NCI-H2227 (cell line): ENCODE measurements around the gene ONECUT3.
"Not testable (repeated sequence)": the region's sequence is repeated elsewhere in the genome, so short reads cannot be mapped to it uniquely, and the experiment has no call there.

Source experiments
- DNase-seq: peaks from one replicate; lab custom pipeline; 2025; ENCODE audit not compliant: unreplicated experiment; lab: John Stamatoyannopoulos, UW

ONECUT3 gene

DNA sequence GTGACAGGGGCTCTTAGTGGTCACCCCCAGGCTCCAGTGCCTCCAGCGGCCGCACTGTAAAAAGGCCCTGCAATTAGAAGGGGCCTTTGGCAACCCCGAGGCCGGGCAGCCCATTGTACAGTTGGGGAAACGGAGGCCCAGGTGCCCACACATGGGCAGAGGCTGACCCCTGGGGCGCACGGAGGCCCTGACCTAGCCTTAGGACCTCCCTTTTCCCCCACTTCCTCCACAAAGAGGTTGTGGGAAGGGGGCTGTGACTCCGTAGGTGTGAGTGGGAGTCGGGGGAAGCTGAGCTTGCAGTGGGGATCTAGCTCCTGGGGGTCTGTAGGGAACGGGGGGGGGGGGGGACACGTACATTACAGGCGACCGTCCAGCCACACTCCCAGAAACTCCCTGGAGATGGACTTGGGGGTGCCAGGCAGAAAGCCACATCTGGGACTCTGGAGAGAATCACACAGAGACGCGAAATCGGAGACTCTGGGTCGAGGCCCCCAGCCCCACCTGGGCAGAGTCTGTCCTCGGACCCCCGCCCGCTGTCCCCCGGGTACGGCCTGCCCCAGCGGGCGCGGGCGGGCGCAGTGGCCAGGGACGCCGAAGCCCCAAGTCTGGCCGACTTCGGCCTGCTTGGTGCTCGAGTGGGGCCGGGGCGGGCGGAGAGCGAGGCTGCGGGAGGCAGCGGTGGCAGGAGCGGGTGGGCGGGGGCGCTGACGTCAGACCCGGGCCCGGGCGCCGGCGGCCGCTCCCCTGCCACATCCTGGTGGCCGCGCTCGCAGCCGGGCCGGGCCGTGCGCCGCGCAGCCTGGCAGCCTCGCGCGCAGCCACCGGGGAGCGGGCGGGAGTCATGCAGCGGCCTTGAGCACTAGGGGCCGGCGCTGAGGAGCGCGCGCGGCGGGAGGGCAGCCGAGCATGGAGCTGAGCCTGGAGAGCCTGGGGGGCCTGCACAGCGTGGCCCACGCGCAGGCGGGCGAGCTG lies at the start of gene ONECUT3:
Gene ONECUT3, plus strand, starts transcription at position 750 of the 972 bp plus-strand sequence. Its CDS starts 157 bp downstream, at position 907.
- DNase-seq, result peak; percentile 38

DNA sequence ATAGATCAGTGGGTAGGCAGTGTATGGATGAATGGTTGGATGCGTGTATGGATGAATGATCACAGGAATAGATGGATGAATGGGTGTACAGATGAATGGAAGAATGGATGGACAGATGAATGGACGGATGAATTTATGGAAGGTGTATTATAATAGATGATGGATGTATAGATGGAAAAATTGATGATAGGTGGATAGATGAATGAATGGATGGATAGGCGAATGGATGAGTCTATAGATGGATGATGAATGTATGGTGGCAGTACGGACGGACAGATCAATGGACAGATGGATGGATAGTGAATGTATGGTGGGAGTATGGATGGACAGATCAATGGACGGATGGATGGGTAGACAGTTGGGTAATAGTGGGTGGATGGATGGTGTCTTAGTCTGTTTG lies 49.0 kb upstream of the ONECUT3 start:
- DNase-seq, result no peak

DNA sequence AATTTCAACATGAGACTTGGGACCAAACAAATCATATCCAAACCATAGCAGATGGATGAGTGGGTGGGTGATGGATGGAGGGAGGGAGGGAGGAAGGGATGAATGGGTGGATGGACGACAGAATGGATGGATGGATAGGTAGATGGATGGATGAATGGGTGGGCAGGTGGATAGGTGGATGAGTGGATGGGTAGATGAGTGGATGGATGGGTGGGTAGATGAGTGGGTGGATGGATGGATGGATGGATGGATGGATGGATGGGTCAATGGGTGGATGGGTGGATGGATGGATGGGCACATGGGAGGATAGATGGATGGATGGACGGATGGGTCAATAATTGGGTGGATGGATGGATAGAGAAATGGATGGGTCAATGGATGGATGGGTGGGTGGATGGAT lies 47.9 kb upstream of the ONECUT3 start:
- no peak for DNase-seq

DNA sequence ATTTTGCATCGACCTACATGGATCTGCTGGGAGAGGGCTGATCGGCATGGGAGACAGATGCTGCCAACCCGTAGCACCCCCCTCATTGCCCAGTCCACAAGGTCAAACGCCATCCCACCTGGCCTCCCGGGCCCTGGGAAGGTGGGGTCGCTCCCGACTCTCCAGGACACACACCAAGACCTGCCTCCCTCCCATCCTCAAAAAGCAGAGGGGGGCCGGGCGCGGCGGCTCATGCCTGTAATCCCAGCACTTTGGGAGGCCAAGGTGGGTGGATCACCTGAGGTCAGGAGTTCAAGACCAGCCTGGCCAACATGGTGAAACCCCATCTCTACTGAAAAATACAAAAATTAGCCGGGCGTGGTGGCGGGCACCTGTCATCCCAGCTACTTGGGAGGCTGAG lies 46.7 kb upstream of the ONECUT3 start:
- not testable (repeated sequence) for DNase-seq

DNA sequence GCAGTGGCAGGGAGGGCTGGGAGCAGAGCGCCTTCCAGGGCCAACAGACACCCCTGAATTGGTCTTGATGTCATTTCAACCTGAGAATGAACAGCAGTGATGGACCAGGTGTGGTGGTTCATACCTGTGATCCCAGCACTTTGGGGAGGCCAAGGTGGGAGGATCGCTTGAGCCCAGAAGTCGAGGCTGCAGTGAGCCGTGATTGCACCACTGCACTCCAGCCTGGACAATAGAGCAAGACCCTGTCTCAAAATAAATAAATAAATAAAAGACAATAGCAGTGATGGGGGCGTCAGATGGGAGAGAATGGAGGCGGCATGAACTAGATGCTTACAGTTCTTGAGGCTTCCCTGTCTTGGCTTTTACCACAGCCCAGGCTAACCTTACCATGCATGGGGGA lies 46.1 kb upstream of the ONECUT3 start:
- no peak for DNase-seq

DNA sequence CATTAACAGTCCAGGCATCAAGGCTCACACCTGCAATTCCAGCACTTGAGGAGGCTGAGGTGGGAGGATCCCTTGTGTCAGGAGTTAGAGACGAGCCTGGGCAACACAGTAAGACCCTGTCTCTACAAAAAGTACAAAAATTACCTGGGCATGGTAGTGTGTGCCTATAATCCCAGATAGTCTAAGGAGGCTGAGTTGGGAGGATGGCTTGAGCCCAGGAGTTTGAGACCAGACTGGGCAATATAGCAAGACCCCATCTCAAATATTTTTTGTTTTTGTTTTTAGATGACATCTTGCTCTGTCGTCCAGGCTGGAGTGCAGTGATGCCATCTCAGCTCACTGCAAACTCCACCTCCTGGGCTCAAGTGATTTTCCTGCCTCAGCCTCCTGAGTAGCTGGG lies 40.1 kb upstream of the ONECUT3 start:
- DNase-seq, result no peak

DNA sequence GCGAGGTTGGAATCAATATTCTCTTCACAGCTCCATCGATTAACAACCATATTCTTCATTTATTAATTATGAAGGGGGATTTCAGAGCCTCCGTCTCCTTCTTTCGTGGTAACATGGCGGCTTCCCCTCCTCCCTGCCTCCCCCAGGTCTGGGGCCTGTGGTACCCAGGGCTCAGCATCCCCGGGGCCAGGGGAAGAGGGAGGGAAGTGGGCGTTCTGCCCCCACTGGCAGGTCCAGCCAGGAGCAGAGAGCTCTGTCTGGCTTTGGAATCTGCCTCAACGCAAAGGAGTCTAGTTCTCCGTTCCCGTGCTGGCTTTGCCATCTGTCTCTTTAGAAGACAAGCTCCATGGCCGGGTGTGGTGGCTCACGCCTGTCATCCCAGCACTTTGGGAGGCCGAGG lies 37.8 kb upstream of the ONECUT3 start:
- peak; percentile 15 for DNase-seq

DNA sequence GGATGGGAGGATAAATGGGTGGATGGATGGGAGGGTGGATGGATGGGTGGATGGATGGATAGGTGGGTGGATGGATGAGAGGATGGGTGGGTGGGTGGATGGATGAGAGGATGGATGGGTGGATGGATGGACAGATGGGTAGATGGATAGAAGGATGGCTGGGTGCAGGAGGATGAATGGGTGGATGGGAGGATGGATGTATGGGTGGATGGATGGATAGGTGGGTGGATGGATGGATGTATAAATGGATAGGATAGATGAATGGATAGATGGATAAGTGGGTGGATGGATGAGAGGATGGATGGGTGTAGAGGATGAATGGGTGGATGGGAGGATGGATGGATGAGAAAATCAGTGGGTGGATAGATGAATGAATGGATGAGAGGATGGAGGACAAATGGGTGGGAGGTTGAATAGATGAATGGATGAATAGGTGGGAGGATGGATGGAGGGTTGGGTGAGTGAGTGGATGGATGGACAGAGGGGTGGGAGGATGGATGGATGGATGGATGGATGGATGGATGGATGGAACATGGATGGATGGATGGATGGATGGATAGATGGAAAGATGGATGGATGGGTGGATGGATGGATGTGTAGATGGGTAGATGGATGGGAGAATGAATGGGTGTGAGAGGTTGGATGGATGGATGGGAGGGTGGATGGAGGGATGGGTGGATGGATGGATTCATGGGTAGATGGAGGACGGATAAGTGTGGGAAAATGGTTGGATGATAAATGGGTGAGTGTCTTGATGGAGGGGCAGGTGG lies 35.9 kb upstream of the ONECUT3 start:
- DNase-seq, result no peak

DNA sequence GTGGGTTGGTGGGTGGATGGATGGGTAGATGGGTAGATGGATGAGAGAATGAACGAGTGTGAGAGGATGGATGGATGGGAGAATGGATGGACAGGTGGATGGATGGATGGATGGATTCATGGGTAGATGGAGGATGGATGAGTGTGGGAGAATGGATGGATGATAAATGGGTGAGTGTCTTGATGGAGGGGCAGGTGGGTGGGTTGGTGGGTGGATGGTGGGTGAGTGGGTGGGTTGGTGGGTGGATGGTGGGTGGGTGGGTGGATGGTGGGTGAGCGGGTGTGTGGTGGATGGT lies 35.4 kb upstream of the ONECUT3 start:
- DNase-seq, result no peak

DNA sequence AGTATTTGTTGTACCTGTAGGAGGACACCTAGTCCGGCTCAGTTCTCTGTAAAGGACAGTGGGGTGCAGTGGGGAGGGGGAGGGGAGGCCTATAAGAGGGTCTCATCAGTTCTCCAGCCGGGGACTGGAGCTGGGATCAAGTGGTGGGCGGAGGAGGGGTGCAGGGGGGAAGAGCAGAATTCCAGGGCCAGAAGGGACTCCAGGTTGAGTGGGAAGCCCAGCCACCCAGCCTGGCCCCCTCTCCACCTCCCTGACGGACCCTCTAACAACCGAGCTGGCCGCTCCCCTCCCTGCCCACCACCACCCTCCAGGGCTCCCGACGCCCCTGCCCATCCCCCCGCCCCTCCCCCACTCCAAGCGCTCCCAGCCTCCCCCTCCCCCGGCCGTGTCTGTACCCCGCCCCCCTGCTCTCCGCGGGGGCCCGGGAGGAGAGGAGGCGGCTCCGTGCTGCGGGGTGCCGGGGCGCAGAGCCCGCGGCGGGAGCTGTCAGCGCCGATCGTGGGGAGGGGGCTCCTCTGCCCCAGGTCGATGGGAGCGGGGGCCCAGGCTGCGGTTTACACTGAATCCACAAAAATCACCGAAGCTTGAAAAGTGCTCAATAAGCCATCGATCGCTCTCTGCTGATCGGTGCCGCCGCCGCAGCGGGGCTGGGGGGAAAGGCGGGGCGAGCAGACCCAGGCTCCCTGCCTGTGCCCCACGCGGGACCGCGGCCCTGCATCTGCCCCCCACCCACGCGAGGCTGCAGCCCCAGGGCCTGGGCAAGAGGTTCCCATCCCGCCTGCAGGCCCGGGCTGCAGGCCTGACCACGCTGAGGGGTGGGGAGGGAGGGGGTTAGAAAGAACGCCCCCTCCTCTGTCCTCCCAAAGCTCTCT lies 34.6 kb upstream of the ONECUT3 start:
- no peak for DNase-seq

DNA sequence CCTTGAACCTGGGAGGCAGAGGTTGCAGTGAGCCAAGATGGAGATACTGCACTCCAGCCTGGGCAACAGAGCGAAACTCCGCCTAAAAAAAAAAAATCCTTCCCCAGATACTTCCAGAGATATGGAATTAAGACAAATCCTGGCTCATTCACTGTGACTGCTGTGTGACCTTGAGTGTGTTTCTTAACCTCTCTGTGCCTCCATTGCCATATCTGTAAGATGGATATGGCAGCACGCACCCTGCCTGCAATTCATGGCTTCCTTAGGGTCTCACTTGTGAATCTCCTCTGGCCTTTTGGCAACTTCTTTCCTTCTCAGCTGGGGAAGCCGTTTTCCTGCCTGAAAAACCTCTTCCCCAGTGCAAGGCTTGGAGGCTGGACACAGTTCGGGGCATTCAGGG lies 33.8 kb upstream of the ONECUT3 start:
- DNase-seq, result no peak

DNA sequence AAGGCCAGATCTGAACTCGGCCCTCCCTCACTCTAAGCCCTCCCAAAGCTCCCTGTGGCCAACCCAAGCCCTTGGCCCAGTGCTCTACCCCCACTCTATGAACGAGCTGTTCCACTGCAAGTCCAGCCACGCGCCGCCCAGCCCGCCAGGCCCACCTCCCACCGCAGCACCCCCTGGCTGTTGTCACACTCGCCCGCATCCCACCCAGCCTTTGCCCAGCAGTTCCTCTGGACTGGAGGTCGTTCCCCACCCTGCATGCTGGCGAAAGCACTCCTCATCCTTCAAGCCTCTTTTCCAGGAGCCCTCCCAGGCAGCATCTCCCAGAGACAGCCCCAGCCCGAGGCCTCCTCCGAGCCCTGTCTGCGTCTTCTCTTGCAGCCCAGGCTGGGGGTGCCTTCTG lies 33.1 kb upstream of the ONECUT3 start:
- no peak for DNase-seq

DNA sequence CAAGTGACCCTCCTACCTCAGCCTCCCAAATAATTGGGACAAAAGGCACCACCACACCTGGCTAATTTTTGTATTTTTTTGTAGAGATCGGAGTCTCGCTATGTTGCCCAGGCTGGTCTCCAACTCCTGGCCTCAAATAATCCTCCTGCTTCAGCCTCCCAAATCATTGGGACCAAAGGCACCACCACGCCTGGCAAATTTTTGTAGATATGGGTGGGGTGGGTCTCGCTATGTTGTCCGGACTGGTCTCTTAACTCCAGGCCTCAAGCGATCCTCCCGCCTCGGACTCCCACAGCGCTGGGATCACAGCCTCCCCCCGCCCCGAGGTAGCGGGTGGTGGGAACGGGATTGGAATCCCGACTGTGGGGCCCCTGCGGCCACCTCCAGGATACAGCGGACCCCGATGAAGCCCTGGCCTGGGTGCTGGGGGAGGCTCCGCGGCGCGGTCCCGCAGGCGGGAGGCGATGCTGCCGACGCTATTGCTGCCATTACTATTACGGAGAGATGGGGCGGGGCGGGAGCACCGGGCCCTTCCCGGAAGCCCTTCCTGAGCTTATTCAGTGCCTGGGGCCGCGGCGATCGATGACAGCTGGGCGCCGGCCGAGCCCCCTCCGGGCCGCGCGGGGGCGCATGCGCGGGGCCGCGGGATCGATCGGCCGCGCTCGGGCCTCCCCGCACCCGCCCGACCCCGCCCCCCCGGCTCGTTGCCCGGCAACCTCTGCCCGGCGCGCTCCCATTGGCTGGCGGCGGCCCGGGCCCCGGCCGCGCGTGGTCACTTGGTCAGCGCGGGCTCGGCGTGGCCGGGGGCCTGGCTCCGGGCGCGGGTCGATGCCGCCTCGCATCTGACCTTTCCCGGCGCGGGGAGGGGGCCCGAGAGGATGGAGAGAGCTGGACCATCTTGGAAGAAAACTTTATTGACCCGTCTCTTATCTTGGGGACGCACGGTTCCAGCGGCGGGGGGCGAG lies 27.9 kb upstream of the ONECUT3 start:
- peak; percentile 78 for DNase-seq

DNA sequence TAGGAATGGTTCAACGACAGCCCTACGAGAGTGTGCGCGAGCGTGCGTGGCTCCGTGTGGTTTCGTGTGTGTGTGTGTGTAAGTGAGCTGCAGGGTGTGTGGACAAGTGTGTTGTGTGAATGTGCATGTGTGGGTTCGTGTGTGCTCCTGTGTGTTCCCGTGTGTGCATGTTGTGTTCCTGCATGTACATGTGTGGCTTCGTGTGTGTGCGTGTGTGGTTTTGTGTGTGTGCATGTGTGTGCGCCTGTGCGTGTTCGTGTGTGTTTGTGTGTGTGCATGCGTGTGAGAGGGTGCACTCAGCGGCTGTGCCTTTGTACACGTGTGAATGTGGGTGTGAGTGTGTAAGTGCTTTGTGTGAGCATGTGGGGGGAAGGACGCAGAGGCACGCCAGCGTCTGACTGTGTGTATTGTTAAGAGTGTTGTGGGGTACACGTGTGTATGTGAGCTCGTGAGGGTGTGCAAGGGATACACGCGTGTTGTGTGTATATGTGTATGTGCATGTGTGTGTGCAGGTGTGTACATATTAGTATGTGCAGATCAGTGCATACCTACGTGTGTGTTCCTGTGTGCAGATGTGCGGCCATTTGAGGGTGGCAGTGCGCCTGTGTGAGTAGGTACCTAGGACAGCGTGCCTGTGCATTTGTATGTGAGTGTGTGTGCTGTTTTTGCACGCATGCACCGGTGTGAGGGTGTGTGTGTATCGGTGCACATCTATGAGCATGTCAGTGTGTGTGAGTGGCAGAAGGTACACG lies 24.3 kb upstream of the ONECUT3 start:
- no peak for DNase-seq

DNA sequence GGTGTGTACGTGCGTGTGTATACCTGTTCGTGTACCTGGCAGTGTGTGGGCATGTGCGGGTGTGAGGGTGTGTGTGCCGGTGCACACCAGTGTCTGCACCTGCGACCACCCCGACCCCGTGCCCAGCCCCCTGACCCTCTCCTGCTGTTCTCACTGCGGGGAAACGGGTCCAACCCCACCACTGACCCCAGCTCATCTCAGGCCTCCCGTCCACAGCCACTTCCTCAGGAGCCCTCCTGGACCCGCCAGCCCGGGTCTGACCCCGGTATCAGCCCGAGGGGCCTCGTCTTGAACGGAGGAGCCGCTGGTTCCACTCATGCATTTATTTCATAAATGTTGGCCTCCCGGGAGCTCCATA lies 23.8 kb upstream of the ONECUT3 start:
- DNase-seq, result no peak

DNA sequence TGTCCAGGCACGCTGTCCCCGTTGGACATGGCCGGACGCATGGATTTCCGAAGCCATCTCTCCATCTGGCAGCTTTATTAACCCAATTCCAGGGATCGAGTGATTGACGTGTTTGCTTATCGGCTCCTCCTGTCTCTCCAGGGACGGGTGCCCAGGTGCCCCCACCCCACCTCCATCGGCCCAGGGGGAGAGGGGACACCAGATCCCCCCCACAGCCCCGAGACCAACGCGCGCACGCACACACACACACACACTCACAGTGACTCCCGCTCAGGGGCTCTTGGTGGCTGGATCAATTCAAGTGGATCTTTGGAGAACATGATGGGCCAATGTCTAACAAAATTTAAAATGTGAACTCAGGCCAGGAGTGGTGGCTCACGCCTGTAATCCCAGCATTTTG lies 23.1 kb upstream of the ONECUT3 start:
- no peak for DNase-seq

DNA sequence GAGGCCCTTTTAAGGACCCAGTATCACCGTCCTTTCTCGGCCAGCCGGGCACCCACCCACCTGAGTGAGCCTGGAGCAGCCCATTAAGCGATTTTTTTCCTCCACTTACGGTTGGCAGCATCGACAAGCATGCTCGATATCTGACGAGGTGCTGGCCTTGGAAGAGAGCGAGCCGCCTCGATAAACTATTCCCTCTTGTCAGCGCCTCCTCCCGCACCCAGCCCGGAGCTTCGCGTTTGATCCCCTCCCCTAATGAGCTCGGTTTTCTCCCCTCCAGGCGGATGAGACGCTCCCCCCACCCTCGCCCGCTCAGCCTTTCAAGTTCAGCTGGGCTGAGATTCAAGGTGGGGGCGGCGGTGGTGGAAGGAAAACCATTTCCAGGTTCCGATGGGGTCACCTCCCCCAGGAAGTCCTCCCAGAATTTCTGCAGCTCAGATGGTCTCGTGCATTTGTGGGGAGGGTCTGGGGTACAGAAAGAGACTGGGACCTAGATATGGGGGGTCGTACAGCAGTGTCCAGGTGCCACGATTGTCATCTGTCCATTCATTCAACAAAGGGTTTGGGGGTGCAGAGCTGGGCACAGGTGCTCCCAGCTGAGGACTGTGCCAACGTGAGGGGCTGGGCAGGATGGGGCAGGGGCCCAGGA lies 18.9 kb upstream of the ONECUT3 start:
- no peak for DNase-seq

DNA sequence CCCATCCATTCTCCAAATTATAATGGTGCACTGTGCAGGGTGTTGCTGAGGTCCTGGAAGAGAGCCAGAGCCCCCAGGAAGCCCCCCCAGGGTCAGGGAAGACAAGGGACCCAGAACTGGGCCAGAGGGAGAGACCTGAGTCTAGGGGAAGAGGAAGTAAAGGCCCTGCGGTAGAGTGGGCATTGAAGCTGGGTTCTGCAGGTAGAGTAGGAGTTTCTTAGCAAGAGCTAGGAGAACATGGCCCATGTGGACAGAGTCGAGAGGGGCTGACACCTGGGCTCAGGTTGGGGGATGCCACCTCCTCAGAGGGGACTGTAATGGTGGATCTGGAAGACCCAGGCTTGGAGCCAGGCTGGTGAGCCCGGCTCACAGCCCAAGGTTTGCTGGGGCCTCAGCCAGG lies 17.0 kb upstream of the ONECUT3 start:
- DNase-seq, result no peak

DNA sequence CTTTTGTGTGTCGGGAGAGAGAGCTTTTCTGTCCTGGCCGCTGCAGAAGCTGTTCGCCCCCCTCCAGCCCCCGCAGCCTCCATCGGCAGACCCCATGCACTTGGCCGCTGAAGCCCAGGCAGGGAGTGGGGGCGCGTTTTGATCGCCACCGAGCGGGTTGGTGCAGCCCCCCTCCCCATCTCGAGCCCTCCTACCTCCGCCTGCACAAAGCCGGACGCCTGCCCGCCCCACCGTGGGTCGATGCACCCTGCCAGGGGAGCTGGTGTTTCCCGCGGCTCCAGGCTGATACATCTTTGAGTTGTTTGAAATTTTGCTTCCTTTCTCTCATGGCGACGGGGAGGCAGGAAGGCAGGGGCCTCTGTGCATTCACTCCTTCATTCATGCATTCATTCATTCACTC lies 16.4 kb upstream of the ONECUT3 start:
- no peak for DNase-seq
